K562 (cell line): Measurements from ENCODE around the gene DGCR8. TPM values are rescaled to one million over a fixed set of nuclear protein-coding genes. Genes with fewer than 3 reads are reported as not detected.
A peak's percentile ranks its signal among the peaks of the same experiment; 100 is the strongest.

Experiments used
- AFF1 ChIP-seq, 2 experiments: fragments of 450-650 bp; IDR thresholded peaks; 2 replicates each; pipeline ENCODE4 v1.6.1; 2018; ENCODE audit warnings: mild to moderate bottlenecking in 2 of 2, low read depth in 1 of 2; ENCODE audit not compliant: partially characterized antibody in 2 of 2
- ATF7 ChIP-seq: fragments of 450-650 bp; IDR thresholded peaks from 2 replicates; pipeline ENCODE4 v1.7.1; 2014; ENCODE audit warnings: mild to moderate bottlenecking, moderate library complexity
- CHCHD3 ChIP-seq: fragments of 250-450 bp; sonication (Bioruptor Pico); IDR thresholded peaks from 2 replicates; pipeline ENCODE4 v2.1.2; 2022; ENCODE audit warnings: mild to moderate bottlenecking
- ELF2 ChIP-seq: fragments of 250-450 bp; sonication (Bioruptor Pico); IDR thresholded peaks from 2 replicates; pipeline ENCODE4 v1.5.0; 2021; ENCODE audit warnings: mild to moderate bottlenecking
- GTF2F1 ChIP-seq: IDR thresholded peaks from 2 replicates; pipeline ENCODE4 v1.6.1; 2011; ENCODE audit warnings: low read depth, low read length, improper control_type of control experiment
- HNRNPLL ChIP-seq: fragments of 200-400 bp; formaldehyde crosslinking; IDR thresholded peaks from 2 replicates; pipeline ENCODE4 v1.6.1; 2017; ENCODE audit warnings: low read length, low read depth, mild to moderate bottlenecking; ENCODE audit not compliant: poor library complexity, severe bottlenecking
- KDM2B ChIP-seq: fragments of 250-450 bp; sonication (Bioruptor Pico); IDR thresholded peaks from 2 replicates; pipeline ENCODE4 v1.8.0; 2021; ENCODE audit warnings: mild to moderate bottlenecking, moderate library complexity
- MCM2 ChIP-seq: fragments of 450-650 bp; IDR thresholded peaks from 2 replicates; pipeline ENCODE4 v1.6.1; 2017; ENCODE audit warnings: low read depth, mild to moderate bottlenecking
- PHF8 ChIP-seq: fragments of 200-600 bp; sonication (generic); IDR thresholded peaks from 2 replicates; pipeline ENCODE4 v1.6.1; 2012; ENCODE audit warnings: mixed run types, mild to moderate bottlenecking, inconsistent platforms, low read length, moderate library complexity, borderline replicate concordance
- POLR2A ChIP-seq: fragments of 450-650 bp; conservative IDR thresholded peaks from 2 replicates; pipeline ENCODE4 v1.6.1; 2016
- RB1 ChIP-seq: fragments of 450-650 bp; IDR thresholded peaks from 2 replicates; pipeline ENCODE4 v1.6.1; 2017; ENCODE audit warnings: low read depth, mild to moderate bottlenecking
- RBM14 ChIP-seq: fragments of 200-400 bp; formaldehyde crosslinking; IDR thresholded peaks from 2 replicates; pipeline ENCODE4 v1.6.1; 2018; ENCODE audit warnings: low read depth, mild to moderate bottlenecking, low read length, moderate library complexity, borderline replicate concordance; ENCODE audit not compliant: insufficient read depth
- RNF2 ChIP-seq: sonication (generic); IDR thresholded peaks from 2 replicates; pipeline ENCODE4 v1.6.1; 2016
- ZHX1 ChIP-seq: fragments of 150-350 bp; conservative IDR thresholded peaks from 2 replicates; pipeline ENCODE4 v1.6.1; 2014; ENCODE audit warnings: low read length
- ZNF274 ChIP-seq: IDR thresholded peaks from 2 replicates; pipeline ENCODE4 v1.6.1; 2011; ENCODE audit warnings: low read depth, mild to moderate bottlenecking, low read length, moderate library complexity, borderline replicate concordance
- ZNF76 ChIP-seq: fragments of 250-450 bp; sonication (Bioruptor Pico); IDR thresholded peaks from 2 replicates; pipeline ENCODE4 v1.4.0; 2020; ENCODE audit warnings: mild to moderate bottlenecking, moderate library complexity, borderline replicate concordance
- polyA plus RNA-seq, 8 experiments: library from polyadenylated mRNA; depleted of rRNA in 4 of 8; stranded (reverse) in 5 of 8; unstranded in 3 of 8; fragments of >200 nt; fragmentation: Nextera tagmentation in 2 of 8; fragmentation: Illumina TruSeq in 1 of 8; extraction: Ambion mirVana in 2 of 8; extraction: Trizol in 1 of 8; gene quantifications; 2 replicates each; pipeline versions ENCODE4 v1.2.1 to v1.2.3, GENCODE V29; 2011 to 2014; ENCODE audit warnings: inconsistent platforms in 1 of 8, missing spikeins in 1 of 8
- total RNA-seq, 7 experiments: library from RNA; depleted of rRNA in 6 of 7; stranded (reverse); fragments of >200 nt in 6 of 7; fragmentation: Illumina TruSeq in 2 of 7; extraction: Trizol in 2 of 7; gene quantifications; 2 replicates each; pipeline versions ENCODE4 v1.2.1 to v1.2.3, GENCODE V29; 2011 to 2021; ENCODE audit warnings: low replicate concordance in 1 of 7
- TF ChIP-seq, protein P1 (sequence below): sonication (generic); formaldehyde crosslinking; IDR thresholded peaks from 2 replicates; pipeline ENCODE4 v1.8.1; 2023; ENCODE audit warnings: mild to moderate bottlenecking, missing genetic modification reagents

The DGCR8 gene
- total and polyA plus RNA-seq, 9 of the 15 experiments (the other 6 are each of a cell fraction or from before 2014, with no cell fraction given): 5.9 to 144 (median 80.1) TPM

GRCh38 chr22:20109411-20110358 is 29.6 kb downstream of the DGCR8 start (continued):
- TF ChIP-seq, protein P1, sequence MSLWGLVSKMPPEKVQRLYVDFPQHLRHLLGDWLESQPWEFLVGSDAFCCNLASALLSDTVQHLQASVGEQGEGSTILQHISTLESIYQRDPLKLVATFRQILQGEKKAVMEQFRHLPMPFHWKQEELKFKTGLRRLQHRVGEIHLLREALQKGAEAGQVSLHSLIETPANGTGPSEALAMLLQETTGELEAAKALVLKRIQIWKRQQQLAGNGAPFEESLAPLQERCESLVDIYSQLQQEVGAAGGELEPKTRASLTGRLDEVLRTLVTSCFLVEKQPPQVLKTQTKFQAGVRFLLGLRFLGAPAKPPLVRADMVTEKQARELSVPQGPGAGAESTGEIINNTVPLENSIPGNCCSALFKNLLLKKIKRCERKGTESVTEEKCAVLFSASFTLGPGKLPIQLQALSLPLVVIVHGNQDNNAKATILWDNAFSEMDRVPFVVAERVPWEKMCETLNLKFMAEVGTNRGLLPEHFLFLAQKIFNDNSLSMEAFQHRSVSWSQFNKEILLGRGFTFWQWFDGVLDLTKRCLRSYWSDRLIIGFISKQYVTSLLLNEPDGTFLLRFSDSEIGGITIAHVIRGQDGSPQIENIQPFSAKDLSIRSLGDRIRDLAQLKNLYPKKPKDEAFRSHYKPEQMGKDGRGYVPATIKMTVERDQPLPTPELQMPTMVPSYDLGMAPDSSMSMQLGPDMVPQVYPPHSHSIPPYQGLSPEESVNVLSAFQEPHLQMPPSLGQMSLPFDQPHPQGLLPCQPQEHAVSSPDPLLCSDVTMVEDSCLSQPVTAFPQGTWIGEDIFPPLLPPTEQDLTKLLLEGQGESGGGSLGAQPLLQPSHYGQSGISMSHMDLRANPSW (CRISPR knock-in tag): peak; percentile 61; the same call in 1 of the 2 replicates
- peak; percentile 46; the same call in 1 of the 2 replicates for TF ChIP-seq ZNF274
- TF ChIP-seq POLR2A: peak; percentile 65
- TF ChIP-seq CHCHD3 (CRISPR knock-in tag): peak; percentile 35; the same call in 1 of the 2 replicates
- no peak for TF ChIP-seq AFF1 (IDR thresholded peaks at IDR 0.05; ENCODE audit: low read depth in 1 of 2, partially characterized antibody in 2 of 2)
- TF ChIP-seq RB1: 0 out of 2 replicates have a peak, but pooled peaks have one; percentile 1
- TF ChIP-seq ELF2: 0 out of 2 replicates have a peak, but pooled peaks have one; percentile 35
- TF ChIP-seq ZNF76: no peak
- no peak for TF ChIP-seq ZHX1
- no peak for TF ChIP-seq RNF2
- 0 out of 2 replicates have a peak, but pooled peaks have one; percentile 21 for TF ChIP-seq PHF8
- no peak for TF ChIP-seq MCM2
- TF ChIP-seq RBM14: no peak
- TF ChIP-seq KDM2B (CRISPR knock-in tag): peak; percentile 34; the same call in 1 of the 2 replicates
- TF ChIP-seq HNRNPLL: peak; percentile 38
- no peak for TF ChIP-seq ATF7
- 0 out of 2 replicates have a peak, but pooled peaks have one; percentile 27 for TF ChIP-seq GTF2F1
